Measurements from ENCODE around the gene LENG8. TPM values are rescaled to one million over a fixed set of nuclear protein-coding genes. Genes with fewer than 3 reads are reported as not detected.
A peak's percentile ranks its signal among the peaks of the same experiment; 100 is the strongest.

The LENG8 gene
- total and polyA plus RNA-seq, 2 of the 13 experiments (the other 11 are each of a cell fraction or from before 2014, with no cell fraction given) = 14.3 to 41.9 TPM

GRCh38 chr19:54462655-54463530 is 13.9 kb downstream of the LENG8 start (continued):
- TF ChIP-seq E2F5 (CRISPR knock-in tag; conservative IDR thresholded peaks at IDR 0.05) (peak; percentile 46; the same call in 1 of the 2 replicates), ZNF317 (CRISPR knock-in tag; IDR thresholded peaks at IDR 0.05) (0 out of 2 replicates have a peak, but pooled peaks have one; percentile 43), ZNF678 (CRISPR knock-in tag; IDR thresholded peaks at IDR 0.05) (no peak), ZNF12 (CRISPR knock-in tag; IDR thresholded peaks at IDR 0.05) (peak; percentile 52; the same call in 1 of the 2 replicates), ZBTB14 (CRISPR knock-in tag; IDR thresholded peaks at IDR 0.05) (peak; percentile 56), HMGA1 (CRISPR knock-in tag; conservative IDR thresholded peaks at IDR 0.05) (no peak), E2F2 (CRISPR knock-in tag; IDR thresholded peaks at IDR 0.05; ENCODE audit: borderline replicate concordance) (no peak), ZNF777 (CRISPR knock-in tag; IDR thresholded peaks at IDR 0.05) (peak; percentile 82), E2F1 (CRISPR knock-in tag; IDR thresholded peaks at IDR 0.05) (peak; percentile 49; the same call in 1 of the 2 replicates), SP4 (CRISPR knock-in tag; IDR thresholded peaks at IDR 0.05) (peak; percentile 34), RNF219 (CRISPR knock-in tag; IDR thresholded peaks at IDR 0.05) (no peak), TCF12 (IDR thresholded peaks at IDR 0.05) (no peak), TCF12 (CRISPR knock-in tag; IDR thresholded peaks at IDR 0.05) (peak; percentile 8; the same call in 1 of the 2 replicates), ZBTB46 (CRISPR knock-in tag; IDR thresholded peaks at IDR 0.05; ENCODE audit: borderline replicate concordance) (no peak), NFYB (CRISPR knock-in tag; IDR thresholded peaks at IDR 0.05) (no peak)

Data from HepG2 (cell line).